DLD1 (cell line): ENCODE results near the gene F8.
"Not testable (repeated sequence)": the region's sequence is repeated elsewhere in the genome, so short reads cannot be mapped to it uniquely, and the experiment has no call there.

Experiments
- in situ Hi-C: cut with HindIII; loops from 2 replicates; pipeline ENCODE4 v1.10.0; 2017; ENCODE audit warnings: low sequenced_read_pairs

F8 gene

DNA sequence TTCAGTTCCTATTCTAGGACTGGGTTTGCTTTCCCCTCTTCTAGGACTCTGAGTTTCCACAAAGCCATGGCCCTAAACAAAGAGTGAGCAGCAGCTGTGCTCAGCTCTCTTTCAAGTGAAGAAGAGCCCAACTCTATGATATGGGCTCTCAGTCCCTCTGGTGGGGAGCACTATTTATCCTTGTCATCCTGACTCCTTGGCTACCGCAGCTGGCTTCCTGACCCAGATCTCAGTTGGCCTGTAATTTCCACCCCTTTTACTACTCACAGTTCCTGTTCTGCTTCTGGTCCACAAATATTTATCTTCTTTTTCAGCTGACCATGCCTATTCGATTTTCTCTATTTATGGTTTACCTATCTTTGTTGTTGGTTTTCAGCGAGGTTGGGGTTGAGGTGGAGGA, 33.8 kb downstream of the F8 start:
- in situ Hi-C loops, result no loop called here

DNA sequence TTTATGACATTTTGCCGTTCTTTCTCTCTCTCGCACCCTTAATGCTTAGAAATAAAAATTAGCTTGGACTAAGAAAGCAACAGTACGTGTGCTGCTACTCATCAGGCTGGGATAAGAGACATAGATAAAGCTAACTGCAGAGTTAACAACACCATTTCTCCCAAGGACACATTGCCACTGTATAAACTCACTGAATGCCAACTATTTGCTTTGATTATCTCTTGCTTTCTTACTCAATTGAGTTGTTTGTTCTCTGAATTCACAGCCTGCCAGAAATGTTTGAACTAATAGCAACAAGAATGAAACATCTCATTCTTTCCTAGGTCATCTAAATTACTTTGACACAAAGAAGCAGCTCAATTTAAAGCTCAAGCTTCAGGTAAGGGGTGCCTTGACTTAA, 34.6 kb downstream of the F8 start:
- in situ Hi-C loops, result no loop called here

DNA sequence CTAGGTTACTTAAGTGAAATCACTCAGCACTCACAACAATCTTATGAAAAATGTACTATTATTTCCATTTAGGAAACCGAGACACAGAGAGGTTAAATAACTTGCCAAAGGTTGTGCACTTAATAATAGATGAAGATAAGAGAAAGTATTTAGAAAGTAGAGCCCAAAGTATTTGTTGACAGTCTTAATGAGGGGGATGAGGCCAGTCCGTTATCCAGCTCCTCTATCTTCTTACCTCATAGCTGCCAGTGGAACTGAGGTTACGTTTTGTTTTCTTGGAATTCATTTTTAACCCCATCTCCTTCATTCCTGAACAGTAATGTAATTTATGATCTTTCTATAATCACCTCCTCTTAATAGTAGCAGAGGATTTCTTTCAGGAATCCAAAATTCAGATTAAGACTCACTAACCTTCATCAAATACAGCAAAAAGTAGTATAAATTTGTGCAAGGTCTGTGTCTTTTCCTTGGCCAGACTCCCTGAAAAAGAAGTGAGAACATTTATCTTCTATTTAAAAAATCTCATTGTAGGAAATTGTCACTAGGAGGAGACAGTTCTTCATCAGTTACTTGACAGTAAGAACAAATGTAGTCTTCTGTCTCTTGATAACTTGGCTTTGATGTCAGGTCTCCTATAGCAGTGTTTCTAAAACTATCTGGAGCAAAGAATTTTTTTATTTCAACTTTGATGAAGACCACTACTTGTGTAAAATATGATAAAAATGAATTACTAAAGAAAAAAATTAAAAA, 35.5 kb downstream of the F8 start:
- in situ Hi-C loops, result no loop called here

DNA sequence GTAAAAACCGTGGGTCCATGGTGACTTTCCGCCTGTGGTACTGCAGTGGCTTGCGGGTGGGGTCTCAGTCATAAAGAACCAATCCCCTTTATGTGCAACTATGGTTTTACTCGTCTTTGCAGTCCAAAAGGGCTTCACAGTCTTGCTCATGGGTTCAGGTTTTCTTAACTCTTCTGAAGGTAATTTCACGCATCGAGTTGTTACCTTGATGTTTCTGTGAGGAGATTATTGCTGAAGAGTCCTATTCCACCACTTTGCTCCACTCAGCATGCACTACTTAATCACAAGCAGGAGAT, 41.5 kb downstream of the F8 start:
- in situ Hi-C loops, result no loop called here

DNA sequence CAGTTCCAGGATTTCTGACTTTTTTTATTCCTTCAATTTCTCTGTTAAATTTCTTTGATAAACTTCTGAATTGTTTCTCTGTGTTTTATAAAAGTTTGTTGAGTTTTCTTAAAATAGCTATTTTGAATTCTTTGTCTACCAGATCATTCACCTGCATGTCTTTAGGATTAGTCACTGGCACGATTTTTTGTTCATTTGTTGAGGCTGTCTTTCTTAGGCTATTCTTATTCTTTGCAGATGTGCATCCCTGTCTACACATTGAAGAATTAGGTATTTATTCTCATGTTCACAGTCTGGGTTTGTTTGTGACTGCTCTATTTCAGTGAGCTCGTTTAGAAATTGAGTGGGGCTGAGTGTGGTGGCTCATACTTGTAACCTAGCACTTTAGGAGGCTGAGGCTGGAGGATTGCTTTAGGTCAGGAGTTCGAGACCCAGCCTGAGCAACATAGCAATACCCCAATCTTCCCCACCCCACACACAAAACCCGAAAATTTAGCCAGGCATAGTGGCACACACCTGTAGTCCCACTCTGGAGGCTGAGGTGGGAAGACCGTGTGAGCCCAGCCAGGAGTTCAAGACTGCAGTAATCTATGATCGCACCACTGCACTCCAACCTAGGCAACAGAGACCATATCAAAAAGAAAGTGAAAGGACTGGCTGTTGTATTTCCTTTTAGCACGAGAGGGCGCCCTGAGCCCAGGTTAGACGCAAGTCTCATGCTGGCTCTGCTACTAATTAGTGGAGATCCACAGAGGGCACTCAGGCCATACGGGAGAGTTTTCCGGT, 42.0 kb downstream of the F8 start:
- in situ Hi-C loops, result no loop called here

DNA sequence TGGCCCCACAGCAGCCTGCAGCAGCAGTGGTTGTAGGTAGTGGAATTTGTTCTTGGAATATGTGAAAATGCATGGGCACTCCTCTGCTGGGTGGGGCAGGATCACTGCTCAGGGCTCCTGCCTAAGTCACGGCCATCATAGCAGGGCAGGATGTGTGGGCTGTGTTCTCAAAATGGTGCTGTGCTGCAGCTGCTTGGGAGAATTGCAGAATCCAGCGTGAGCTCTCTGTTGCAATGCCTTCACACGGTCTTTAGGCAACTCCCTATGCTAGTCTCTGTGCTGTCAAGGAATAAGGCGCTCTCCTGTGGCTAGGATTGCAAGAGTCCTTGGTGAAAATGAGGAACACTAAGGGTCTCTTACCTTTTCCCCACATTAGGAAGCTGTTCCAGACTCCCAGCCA, 42.9 kb downstream of the F8 start:
- in situ Hi-C loops, result no loop called here

DNA sequence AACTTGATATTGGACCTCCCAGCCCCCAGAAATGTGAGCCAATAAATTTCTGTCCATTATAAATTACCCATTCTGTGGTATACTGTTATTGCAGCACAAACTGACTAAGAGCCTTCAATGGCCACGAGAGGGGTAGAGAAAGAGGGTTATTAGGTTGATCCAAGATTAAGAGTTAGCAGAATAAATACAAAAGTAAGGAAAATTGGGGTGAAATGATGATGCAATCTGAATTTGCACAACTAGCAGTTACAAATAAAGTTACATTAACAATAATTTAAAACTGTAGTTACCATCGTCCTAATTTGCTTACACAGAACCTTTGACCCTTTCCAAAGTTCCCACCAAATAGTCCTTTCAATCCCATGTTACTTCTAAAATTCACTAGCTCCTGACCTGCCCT, 54.2 kb downstream of the F8 start:
- in situ Hi-C loops, result no loop called here

DNA sequence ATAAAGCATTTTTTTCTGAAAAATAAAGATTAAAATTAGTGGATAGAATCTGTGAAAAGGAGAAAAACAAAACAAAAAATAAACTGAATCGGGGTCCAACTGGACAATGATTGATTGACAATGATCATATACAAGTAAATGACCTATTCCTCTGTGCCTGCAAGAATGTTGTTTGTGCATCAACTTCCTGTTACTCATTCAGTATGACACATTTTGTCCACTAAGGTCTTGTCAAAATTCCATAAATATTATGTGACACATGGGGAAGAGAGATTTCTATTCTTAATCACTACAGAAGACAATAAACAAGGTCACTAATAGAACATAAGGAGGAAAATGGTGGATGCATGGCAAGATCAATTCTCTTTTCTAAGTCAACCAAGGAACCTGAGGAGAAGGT, 54.9 kb downstream of the F8 start:
- in situ Hi-C loops, result no loop called here

DNA sequence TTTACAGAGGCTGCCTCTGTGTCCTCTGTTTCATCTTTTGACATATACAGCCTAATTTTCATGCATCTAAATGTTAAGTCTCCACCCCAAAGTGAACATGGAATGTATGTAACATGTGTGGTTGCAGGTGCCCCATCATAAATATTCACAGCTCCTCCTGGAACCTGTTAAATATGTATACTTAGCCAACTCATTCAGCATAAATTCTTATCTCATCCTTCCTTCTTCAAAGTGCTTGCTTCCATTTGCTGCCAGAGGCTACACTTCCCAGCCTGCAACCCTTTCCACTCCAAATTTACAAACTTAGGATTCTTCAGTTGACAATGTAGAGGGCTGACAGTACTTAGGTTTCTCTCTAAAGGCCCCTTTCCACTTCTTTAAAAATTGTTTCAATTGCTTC, 60.6 kb downstream of the F8 start:
- in situ Hi-C loops, result no loop called here

DNA sequence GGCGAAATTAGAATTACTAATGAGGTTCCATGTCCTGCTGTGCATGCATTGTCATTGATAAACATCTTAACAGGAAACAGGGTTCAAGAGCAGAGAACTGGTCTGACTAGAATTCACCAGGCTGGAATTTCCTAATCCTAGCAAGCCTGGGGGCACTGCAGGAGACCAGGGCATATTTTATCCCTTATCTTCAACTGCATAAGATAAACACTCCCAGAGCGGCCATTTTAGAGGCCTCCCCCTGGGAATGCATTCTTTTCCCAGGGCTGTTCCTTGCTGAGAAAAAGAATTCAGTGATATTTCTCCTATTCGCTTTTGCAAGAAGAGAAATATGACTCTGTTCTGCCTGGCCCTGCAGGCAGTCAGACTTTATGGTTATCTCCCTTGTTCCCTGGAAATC, 66.7 kb downstream of the F8 start:
- in situ Hi-C loops, result not testable (repeated sequence)

DNA sequence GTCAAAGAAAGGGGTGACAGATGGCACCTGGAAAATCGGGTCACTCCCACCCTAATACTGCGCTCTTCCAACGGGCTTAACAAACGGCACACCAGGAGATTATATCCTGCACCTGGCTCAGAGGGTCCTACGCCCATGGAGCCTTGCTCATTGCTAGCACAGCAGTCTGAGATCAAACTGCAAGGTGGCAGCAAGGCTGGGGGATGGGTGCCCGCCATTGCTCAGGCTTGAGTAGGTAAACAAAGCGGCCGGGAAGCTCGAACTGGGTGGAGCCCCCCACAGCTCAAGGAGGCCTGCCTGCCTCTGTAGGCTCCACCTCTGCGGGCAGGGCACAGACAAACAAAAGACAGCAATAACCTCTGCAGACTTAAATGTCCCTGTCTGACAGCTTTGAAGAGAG, 83.3 kb downstream of the F8 start:
- in situ Hi-C loops, result not testable (repeated sequence)

DNA sequence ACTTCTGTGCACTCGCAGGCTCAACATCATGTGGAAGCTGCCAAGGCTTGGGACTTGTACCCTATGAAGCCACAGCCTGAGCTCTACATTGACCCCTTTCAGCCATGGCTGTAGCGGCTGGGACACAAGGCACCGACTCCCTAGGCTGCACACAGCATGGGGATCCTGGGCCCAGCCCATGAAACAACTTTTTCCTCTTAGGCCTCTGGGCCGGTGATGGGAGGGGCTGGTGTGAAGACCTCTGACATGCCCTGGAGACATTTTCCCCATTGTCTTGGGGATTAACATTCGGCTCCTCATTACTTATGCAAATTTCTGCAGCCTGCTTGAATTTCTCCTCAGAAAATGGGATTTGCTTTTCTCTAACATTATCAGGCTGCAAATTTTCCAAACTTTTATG, 97.8 kb downstream of the F8 start:
- in situ Hi-C loops, result not testable (repeated sequence)

DNA sequence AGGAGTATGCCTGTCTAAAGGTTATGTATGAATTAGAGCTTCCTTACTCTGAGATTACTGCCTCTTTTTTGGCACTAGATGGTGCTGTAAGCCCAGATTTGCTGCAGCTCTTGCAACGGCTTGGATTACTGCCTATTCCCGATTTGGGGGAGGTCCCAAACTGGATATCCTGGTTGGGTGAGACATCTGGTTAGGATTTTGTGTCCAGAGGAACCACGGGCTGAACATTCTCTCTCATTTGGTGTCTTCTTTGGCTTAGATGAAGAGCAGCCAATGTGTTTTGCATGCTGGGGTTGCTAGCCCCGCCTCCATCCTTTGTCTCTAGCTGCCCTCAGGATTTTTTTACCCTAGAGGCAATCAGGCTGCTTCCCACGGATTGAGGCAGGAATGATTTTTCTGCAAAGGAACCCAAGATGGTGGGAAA, 104.5 kb downstream of the F8 start:
- in situ Hi-C loops, result no loop called here

DNA sequence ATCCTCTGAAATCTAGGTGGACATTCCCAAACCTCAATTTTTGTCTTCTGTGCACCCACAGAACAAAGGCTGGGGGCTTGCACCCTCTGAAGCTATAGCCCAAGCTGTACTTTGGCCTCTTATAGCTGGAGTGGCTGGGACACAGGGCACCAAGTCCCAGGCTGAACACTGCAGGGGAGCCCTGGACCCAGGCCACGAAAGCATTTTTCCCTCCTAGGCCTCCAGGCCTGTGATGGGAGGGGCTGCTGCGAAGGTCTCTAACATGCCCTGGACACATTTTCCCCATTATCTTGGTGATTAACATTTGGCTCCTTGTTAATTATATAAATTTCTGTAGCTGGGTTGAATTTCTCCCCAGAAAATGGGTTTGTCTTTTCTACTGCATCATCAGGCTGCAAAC, 108.5 kb downstream of the F8 start:
- in situ Hi-C loops, result no loop called here

DNA sequence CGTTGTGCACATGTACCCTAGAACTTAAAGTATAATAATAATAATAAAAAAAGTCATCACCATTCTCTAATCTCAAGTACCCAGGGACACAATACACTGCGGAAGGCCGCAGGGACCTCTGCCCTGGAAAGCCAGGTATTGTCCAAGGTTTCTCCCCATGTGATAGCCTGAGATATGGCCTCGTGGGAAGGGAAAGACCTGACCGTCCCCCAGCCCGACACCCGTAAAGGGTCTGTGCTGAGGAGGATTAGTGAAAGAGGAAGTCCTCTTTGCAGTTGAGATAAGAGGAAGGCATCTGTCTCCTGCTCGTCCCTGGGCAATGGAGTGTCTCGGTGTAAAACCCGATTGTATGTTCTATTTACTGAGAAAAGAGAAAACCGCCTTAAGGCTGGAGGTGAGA, 112.0 kb downstream of the F8 start:
- in situ Hi-C loops, result not testable (repeated sequence)

DNA sequence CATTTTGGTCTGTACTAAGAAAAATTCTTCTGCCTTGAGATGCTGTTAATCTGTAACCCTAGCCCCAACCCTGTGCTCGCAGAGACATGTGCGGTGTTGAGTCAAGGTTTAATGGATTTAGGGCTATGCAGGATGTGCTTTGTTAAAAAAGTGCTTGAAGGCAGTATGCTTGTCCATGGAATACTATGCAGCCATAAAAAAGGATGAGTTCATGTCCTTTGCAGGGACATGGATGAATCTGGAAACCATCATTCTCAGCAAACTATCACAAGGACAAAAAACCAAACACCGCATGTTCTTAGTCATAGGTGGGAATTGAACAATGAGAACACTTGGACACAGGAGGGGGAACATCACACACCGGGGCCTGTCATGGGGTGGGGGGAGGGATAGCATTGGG, 112.5 kb downstream of the F8 start:
- in situ Hi-C loops, result not testable (repeated sequence)

DNA sequence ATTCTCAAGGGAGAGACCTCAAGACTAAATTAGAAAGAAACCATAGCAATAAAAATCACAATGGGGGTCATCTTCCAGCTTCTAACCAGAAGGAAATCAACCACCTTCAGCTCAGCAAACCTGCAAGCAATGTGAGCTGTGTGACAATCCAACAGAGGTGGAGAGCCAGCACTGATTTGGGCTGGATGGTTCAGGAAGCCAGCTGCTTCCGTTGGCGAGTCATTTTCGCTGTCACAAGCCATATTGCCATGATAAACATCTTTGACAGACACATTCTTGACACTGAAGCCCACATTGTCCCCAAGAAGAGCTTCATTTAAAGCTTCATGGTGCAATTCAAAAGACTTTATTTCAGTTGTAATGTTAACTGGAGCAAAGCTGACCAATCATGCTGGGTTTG, 113.7 kb downstream of the F8 start:
- in situ Hi-C loops, result no loop called here

DNA sequence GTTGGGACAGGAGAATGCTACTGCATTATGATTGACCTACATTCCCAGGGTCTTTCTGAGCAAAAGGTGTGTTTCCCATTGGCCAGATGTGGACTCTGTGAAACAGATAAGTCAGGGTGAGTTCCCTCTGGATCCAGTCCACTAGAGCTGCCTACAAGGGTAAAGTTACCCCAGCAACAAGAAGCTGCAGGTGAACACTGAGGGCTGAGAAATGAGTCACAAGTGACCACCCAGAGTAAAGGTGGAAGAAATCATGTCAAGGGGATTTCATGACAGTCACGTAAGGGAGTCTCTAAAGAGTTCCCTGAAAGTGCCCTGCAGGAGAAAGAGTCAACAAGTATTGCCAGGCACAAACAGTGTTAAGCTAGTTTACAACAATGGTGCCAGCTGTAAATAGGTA, 120.1 kb downstream of the F8 start:
- in situ Hi-C loops, result no loop called here

DNA sequence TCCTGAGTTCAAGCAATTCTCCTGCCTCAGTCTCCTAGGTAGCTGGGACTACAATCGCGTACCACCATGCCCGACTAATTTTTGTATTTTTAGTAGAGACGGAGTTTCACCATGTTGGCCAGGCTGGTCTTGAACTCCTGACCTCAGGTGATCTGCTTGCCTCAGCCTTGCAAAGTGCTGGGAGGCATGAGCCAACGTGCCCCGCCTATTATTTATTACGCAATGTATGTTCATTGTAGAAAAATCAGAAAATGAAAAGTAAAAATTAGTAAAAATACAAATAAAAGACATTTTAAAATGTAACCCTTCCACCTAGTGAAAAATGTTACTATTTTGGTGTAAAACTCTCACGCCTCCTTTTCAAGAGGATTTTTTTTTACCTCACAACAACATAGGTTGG, 122.2 kb downstream of the F8 start:
- in situ Hi-C loops, result no loop called here

DNA sequence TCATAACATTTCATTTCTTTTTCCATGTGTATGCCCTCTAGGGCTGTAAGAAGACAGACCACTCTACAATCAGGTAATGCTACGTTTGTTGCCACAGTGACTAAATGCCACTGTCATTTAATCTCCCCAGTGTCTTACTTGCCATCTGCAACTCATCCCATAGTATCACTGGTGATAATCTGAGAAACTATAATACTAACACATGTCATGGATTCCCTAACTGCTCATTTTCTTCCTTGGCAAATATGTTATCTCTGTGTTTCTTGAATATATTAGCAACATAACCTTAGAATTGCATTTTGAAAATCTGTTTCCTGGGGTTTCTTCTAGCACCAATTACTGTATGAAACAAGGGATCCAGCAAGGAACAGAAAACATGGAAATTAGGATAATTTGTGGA, 130.2 kb downstream of the F8 start:
- in situ Hi-C loops, result no loop called here

DNA sequence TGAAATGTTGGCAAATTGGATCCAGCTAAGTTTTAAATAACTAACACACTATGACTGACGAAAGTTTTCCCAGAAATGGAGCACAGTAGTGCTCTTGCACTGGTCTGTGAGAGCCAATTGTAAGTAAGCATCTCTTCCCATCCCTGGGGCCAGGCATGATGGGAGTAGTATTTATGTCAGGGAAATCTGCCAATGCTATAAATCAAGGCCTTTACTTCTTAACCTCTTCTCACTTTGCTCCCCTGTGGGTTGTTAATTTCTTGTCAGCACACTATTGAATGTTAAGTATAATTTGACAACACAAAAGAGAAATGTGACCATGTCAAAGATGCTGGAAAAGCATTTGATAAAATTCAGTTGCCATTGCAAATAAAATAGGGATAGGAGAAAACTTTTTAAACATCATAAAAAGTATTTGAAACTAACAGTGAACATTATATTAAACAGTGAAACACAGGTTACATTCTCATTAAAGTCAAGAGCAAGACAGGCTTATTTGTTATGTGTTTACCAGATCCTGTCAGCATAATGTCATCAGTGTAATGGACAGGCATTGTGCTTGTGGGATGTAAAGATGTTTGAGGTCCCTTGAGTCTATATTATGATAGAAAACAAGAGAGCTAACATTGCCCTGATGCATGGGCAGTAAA, 131.4 kb downstream of the F8 start:
- in situ Hi-C loops, result no loop called here

DNA sequence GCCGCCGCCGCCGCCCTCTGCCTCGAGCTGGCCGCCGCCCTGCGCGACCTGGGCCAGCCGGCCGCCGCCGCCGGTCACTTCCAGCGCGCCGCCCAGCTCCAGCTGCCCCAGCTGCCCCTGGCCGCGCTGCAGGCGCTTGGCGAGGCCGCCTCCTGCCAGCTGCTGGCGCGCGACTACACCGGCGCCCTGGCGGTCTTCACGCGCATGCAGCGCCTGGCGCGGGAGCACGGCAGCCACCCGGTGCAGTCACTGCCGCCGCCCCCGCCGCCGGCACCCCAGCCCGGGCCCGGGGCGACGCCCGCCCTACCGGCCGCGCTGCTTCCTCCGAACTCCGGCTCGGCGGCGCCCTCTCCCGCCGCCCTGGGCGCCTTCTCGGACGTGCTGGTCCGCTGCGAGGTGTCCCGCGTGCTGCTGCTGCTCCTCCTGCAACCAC, 135.7 kb downstream of the F8 start:
- in situ Hi-C loops, result not testable (repeated sequence)
